WERI-Rb-1 (cell line): ENCODE measurements around the gene KANK4.

Experiments used
- DNase-seq: peaks from one replicate; pipeline ENCODE4 v3.0.0-alpha.2; 2020
- H3K27ac ChIP-seq: fragments of 250-450 bp; sonication (Bioruptor Pico); 2 replicates; pipeline ENCODE4 v1.5.1; 2020; ENCODE audit warnings: mild to moderate bottlenecking, moderate library complexity
- H3K27me3 ChIP-seq: fragments of 250-450 bp; sonication (Bioruptor Pico); 2 replicates; pipeline ENCODE4 v1.5.1; 2021; ENCODE audit warnings: mild to moderate bottlenecking, low read depth, moderate library complexity; ENCODE audit not compliant: insufficient read depth, severe bottlenecking
- H3K36me3 ChIP-seq: fragments of 250-450 bp; sonication (Bioruptor Pico); 2 replicates; pipeline ENCODE4 v1.5.1; 2020; ENCODE audit warnings: mild to moderate bottlenecking, moderate library complexity
- H3K4me3 ChIP-seq: 2 replicates; pipeline ENCODE4 v1.5.1; 2011; ENCODE audit warnings: low read depth, mild to moderate bottlenecking, control low read depth, low read length
- H3K9me3 ChIP-seq: fragments of 250-450 bp; sonication (Bioruptor Pico); 2 replicates; pipeline ENCODE4 v1.5.1; 2021; ENCODE audit warnings: mild to moderate bottlenecking, moderate library complexity; ENCODE audit not compliant: severe bottlenecking
- TF ChIP-seq, protein P1 (sequence below): IDR thresholded peaks from 2 replicates; pipeline ENCODE4 v1.5.1; 2011; ENCODE audit warnings: low read depth, mild to moderate bottlenecking, control low read depth, inconsistent platforms, low read length

KANK4 gene

GRCh38 chr1:62327360-62328055, 8.3 kb upstream of the KANK4 start:
- Histone ChIP-seq H3K27ac (no peak overlapping the region), H3K36me3 (no peaks in the 10 kb centered on the region), H3K4me3 (no peak overlapping the region), H3K27me3 (no peaks in the 10 kb centered on the region), H3K9me3 (no peaks in the 10 kb centered on the region)
- DNase-seq, result no peak
- TF ChIP-seq, protein P1, sequence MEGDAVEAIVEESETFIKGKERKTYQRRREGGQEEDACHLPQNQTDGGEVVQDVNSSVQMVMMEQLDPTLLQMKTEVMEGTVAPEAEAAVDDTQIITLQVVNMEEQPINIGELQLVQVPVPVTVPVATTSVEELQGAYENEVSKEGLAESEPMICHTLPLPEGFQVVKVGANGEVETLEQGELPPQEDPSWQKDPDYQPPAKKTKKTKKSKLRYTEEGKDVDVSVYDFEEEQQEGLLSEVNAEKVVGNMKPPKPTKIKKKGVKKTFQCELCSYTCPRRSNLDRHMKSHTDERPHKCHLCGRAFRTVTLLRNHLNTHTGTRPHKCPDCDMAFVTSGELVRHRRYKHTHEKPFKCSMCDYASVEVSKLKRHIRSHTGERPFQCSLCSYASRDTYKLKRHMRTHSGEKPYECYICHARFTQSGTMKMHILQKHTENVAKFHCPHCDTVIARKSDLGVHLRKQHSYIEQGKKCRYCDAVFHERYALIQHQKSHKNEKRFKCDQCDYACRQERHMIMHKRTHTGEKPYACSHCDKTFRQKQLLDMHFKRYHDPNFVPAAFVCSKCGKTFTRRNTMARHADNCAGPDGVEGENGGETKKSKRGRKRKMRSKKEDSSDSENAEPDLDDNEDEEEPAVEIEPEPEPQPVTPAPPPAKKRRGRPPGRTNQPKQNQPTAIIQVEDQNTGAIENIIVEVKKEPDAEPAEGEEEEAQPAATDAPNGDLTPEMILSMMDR, result no peak

- H3K9me3 ChIP-seq, result no peaks in the 10 kb centered on the region
- TF ChIP-seq, protein P1, result no peak
- H3K4me3 ChIP-seq, result no peak overlapping the region
- H3K36me3 ChIP-seq, result no peaks in the 10 kb centered on the region
- no peak overlapping the region for H3K27ac ChIP-seq
- DNase-seq, result no peak
- H3K27me3 ChIP-seq, result no peaks in the 10 kb centered on the region
Observed at GRCh38 chr1:62325681-62326080, 6.4 kb upstream of the KANK4 start.

- Histone ChIP-seq H3K27me3 (no peaks in the 10 kb centered on the region), H3K4me3 (no peak overlapping the region)
- TF ChIP-seq, protein P1, result no peak
Observed at GRCh38 chr1:62325081-62325480, 5.8 kb upstream of the KANK4 start.

DNA sequence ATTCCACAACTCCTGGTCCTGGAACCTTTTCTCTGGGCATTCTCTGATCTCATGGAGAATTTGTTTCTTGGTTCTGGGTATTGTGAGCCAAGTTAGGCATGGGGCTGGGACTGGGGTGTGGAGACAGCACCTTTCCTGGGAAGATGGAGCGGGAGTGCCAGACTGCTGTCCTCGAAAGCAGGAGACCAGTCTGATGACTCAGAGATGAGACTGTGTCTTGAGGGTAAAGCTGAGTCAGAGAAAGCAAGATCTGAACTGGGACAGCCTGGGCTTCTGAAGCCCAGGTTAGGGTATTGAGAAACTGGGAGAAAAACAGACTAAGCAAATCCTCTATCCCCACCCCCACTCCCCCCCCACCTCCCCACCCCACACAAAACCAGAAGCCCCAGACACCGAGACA, 2.2 kb upstream of the KANK4 start:
- TF ChIP-seq, protein P1, result no peak
- no peaks in the 10 kb centered on the region for H3K9me3 ChIP-seq
- no peaks in the 10 kb centered on the region for H3K36me3 ChIP-seq
- no peak overlapping the region for H3K4me3 ChIP-seq
- H3K27me3 ChIP-seq, result peaks cover 5% of the 10 kb centered on the region
- H3K27ac ChIP-seq, result no peak overlapping the region
- DNase-seq, result no peak

More at GRCh38 chr1:62325081-62325480, 5.8 kb upstream of the KANK4 start:
- no peak for DNase-seq
- Histone ChIP-seq H3K27ac (no peak overlapping the region), H3K36me3 (no peaks in the 10 kb centered on the region), H3K9me3 (no peaks in the 10 kb centered on the region)

DNA sequence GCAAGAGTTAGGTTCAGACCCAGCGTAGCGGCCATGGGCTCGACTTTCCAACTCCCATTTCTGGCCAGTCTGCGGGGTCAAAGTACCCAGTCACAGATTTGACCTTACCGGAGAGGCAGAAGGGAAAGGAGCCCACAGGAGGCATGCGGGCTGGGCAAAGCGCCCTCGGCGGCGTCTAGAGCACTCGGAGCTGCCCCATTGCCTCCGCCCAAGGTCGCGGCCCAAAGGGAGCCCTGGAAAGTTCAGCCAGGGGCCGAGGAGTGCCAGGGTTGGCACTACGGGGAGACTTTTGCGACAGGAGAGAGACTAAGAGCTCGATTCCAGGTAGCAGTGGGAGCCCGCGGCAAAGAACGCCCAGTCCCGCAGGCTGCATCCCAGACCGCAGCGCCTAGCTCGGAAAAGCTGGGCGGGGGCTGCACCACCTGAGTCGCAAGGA, 896 bp downstream of the KANK4 start:
- no peaks in the 10 kb centered on the region for H3K9me3 ChIP-seq
- no peak overlapping the region for H3K27ac ChIP-seq
- H3K36me3 ChIP-seq, result no peaks in the 10 kb centered on the region
- H3K4me3 ChIP-seq, result no peak overlapping the region
- peaks cover 5% of the 10 kb centered on the region for H3K27me3 ChIP-seq
- no peak for DNase-seq
- TF ChIP-seq, protein P1, result no peak
